ENCODE data around the gene RUNDC1. TPM values are rescaled to one million over a fixed set of nuclear protein-coding genes. Genes with fewer than 3 reads are reported as not detected.
"Not testable (repeated sequence)": the region's sequence is repeated elsewhere in the genome, so short reads cannot be mapped to it uniquely, and the experiment has no call there.

RUNDC1 gene
- 14.9 and 17.5 TPM in 2 replicates for total RNA-seq

DNA sequence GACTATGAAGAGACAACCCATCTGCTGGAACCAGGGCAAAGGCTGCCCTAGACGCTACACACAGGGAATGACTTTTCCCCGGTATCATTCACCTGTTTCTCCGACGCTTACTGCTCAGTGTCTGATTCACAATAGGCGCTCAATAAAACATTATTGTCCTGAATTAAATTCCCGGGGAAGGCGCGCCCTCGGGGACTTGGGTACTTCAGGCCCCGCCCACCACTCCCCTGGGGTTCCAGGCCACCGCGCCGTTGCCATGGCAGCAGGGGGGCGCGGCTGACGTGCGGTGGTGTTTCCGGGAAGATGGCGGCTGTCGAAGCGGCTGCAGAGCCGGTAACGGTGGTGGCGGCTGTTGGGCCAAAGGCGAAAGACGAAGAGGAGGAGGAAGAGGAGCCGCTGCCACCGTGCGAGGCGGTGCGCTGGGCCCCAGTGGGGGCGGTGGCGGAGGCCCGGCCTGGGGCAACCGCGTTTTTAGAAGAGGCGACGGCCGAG lies at the start of gene RUNDC1:
Gene RUNDC1, plus strand, starts transcription at position 292 of the 492 bp plus-strand sequence. Its CDS starts 12 bp downstream, at position 304.
- intact Hi-C loops (cut with micrococcal nuclease), result loop anchor here (1.0 to 2.0 kb wide), 4 partner anchors 16 to 156 kb away; partner anchors contain the start of genes AARSD1, BECN1 and RPL27

DNA sequence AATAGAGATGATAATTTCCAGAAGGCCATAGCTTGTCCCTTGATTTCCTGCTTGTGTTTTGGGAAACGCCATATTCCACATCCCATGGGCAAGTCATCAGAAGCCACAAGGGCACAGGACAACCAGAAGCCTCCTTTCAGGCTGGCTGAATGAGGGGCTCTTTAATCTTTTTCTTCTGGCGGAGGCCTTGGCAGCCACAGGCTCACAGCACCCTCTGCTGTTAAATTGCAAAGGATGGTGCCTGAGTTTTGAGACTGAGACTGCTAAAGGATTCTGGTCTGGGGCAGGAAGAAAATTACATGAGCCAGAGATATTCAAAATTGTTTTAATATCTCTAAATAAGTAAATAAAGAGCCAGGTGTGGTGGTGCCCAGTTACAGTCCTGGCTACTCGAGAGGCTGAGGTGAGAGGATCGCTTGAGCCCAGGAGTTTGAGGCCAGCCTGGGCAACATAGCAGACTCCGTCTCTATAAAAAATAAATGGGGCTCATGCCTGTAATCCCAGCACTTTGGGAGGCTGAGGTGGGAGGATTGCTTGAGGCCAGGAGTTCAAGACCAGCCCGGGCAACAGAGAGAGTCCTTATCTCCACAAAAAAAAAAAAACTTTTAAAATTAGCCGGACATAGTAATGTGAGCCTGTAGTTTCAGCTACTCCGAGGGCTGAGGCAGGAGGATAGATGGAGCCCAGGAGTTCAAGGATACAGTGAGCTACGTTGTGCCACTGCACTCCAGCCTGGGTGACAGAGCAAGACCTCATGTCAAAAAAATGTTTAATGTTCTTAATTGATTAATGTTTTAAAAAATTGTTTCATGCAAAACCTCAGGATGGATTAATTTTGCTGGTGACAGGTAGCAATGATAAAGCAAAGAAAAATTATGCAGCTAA lies 42.4 kb upstream of the RUNDC1 start:
- intact Hi-C loops (cut with micrococcal nuclease), result no loop called here

DNA sequence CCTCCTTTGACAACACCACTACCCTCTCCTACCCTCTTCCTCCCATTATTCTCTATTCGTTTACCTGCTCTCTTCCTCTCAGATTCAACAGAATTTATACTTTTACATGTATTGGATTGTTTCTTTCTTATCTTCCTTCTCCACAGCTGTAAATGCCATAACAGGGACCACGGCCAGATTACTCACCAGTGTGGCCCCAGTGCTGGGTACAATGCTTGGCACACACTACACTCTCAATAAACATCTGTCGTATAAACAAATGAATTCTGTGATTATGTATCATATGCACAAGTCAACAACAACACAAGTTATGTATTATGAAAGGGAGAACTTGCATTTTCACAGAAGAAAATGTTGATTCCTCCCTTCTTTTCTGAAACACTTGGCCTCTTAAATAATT lies 36.2 kb upstream of the RUNDC1 start:
- intact Hi-C loops (cut with micrococcal nuclease), result no loop called here

DNA sequence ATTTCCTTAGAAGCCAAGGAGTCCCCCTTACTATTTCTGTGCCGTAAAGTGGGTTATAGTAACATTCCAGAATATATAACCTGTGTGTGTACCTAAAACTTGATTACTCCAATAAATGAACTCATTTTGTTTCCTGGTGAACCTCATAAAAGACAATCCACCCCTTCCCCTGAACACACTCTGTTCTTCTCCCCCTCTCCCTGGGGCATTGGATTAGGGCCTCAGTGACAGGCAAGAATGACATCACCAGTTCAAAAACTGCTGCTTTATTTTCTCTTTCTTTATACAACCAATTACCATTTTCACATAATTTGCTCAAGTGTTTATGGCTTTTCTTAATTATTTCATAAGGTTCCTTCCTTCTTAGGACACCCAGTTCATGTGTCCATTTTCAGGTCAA lies 33.6 kb upstream of the RUNDC1 start:
- intact Hi-C loops (cut with micrococcal nuclease), result no loop called here

DNA sequence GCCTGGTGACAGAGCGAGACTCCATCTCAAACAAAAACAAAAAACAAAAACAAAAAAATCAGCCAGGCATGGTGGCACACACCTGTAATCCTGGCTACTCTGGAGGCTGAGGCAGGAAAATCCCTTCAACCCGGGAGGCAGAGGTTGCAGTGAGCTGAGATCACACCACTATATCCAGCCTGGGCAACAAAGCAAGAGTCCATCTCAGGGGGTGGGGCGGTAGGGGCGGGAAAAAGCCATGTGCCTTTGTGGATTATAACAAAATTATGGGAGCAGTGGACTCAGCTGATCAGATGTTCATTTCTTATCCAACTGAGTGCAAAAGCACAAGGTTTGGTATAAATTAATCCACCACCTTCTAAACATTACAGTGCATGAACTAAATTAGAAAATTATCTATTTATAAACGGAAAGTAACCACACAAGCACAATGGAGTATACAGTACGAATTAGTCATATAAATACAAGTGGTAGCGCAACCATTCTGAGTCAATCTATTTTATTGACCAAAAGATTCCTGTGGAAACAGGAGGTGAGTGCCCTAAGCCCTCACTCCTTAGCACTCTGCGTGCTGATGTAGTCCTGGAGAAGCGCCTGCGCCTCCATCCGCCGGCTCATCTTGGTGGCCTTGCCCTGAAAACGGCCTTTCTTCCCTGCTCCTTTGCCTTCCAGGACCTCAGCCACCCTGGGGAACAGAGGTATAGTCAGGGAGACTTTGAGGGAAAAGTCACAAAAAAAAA lies 30.2 kb upstream of the RUNDC1 start:
- intact Hi-C loops (cut with micrococcal nuclease), result no loop called here

DNA sequence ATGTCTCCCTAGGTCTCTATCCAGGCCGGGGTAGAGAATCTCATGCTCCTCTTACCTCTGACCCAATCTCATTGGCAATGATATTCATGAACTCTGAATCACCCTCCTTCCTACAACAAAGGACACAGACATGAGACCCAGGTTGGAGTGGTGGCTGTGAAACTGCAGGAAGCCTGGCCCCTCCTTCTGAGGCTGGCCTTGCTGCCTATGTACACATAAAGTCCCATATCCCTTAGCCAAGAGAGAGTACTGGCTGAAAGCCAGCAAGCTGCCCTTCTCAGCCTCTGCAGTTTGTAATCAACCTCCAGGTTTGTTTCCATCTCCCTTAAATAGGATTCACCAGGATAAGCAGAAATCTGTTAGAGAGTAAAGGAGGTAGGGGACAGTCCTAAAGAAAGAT lies 26.7 kb upstream of the RUNDC1 start:
- intact Hi-C loops (cut with micrococcal nuclease), result no loop called here

DNA sequence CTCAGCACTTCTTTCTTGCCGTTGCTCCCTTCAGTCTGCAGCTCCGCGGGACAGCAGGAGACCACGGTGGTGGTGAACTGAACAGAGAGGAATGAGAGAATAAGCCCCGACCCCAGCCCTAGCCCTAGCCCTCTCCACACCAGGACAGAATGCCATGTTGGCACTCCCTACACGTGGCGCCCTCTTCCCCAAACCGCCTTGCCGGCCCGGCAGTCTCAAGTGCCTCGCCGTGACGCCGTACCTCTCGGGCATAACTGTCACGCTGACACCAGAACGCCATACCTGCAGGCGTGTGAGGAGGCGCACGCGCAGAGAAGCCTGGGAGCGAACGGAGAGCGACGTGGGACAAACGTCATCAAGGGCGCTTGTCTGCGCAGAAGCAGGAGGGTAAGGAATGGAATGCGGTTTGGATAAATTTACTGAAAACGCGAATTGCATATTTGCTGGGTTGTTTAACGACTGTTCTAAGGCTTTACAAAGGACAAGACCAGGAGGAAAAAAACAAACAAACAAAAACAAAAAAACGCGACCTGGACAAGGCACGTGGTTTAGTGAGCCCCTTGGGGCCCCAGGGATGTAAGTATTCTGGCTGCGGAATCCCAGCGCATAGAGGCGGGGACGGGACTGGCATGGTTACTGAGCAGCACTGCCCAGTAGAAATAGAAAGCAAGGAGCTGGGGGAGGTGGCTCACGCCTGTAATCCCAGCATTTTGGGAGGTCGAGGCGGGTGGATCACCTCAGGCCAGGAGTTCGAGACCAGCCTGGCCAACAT lies 16.0 kb upstream of the RUNDC1 start, which contains the start of gene AARSD1:
Gene AARSD1, minus strand, starts transcription at position 294 of the 772 bp plus-strand sequence. Its CDS starts 14 bp downstream, at position 280.
- intact Hi-C loops (cut with micrococcal nuclease), result loop anchor here (1.0 to 2.0 kb wide), 2 partner anchors 16 to 34 kb away; partner anchors contain the start of genes PTGES3L, RPL27 and RUNDC1

DNA sequence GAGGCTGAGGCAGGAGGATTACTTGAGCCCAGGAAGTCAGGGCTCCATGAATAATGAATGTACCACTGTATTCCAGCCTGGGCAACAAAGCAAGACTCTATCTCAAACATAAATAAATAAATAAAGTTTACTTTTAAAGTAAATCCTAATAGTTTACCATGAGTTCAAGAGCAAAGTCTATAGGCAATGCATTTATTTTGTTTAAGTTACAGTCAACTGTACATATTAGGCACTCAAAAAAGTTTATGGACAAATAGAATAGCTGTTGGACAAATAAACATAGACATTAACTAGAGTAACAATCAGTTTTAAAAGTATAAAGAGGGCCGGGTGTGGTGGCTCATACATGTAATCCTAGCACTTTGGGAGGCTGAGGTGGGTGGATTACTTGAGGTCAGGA lies 12.4 kb upstream of the RUNDC1 start:
- intact Hi-C loops (cut with micrococcal nuclease), result no loop called here

DNA sequence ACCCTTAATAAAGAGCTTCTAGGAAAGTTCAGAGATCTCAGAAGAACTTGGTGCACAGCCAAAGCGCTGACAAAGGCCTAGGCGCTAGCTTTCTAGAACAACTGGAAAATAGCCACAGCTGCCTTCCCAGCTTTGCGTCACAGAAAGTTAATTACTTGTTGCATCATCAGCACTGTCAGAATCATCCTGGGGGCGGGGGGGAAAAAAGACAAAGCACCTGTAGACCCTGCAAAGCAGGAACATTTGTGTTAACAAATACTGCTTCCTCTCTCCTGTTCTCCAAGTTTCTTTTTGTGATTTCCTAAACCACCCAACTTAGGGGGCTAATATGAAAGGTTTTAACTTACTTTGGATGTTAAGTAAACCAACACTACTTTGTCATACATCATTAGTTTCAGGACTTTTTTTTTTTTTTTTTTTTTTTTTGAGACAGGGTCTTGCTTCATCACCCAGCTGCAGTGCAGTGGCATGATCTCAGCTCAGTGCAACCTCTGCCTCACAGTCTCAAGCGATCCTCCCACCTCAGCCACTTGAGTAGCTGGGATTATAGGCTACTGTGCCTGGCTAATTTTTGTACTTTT lies 11.3 kb upstream of the RUNDC1 start:
- intact Hi-C loops (cut with micrococcal nuclease), result no loop called here

DNA sequence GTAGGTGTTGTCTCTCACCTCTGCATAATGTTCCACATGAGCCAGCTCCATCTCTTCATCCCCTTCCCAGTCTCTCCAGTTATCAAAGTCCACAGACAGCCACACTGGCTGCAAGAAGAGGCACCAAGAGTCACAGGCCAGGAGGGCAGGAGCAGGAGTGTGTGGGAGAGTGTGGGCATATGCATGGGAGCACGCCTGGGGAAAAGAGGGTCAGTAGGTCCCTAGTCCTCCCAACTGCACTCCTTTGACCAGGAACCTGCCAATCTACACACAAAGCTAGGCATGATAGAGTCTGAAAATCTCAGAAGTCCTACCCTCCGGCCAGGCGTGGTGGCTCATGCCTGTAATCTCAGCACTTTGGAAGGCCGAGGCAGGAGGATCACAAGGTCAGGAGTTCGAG lies 8.8 kb upstream of the RUNDC1 start:
- intact Hi-C loops (cut with micrococcal nuclease), result no loop called here

DNA sequence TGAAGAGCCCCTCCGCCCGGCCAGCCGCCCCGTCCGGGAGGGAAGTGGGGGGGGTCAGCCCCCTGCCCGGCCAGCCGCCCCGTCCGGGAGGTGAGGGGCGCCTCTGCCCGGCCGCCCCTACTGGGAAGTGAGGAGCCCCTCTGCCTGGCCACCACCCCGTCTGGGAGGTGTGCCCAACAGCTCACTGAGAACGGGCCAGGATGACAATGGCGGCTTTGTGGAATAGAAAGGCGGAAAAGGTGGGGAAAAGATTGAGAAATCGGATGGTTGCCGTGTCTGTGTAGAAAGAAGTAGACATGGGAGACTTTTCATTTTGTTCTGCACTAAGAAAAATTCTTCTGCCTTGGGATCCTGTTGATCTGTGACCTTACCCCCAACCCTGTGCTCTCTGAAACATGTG lies 7.0 kb upstream of the RUNDC1 start:
- intact Hi-C loops (cut with micrococcal nuclease), result not testable (repeated sequence)

DNA sequence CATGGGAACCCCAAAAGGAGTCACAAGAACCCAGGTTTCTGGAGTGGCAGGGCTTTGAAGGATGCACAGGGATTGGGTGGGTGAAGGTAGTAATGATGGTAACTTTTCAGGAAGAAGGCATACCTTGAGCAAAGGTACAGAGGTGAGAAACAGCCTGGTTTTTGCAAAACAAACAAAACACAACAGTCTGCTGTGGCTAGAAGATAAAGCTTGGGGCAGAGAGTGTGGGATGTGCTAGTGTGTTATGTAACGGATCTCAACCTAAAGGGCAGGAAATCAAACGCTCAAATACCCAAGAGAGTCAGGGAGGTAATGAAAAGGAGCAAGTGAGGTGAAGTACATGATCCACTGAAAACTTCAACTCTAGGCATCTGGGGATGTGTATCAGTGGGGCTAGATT lies 5.1 kb upstream of the RUNDC1 start:
- intact Hi-C loops (cut with micrococcal nuclease), result no loop called here

DNA sequence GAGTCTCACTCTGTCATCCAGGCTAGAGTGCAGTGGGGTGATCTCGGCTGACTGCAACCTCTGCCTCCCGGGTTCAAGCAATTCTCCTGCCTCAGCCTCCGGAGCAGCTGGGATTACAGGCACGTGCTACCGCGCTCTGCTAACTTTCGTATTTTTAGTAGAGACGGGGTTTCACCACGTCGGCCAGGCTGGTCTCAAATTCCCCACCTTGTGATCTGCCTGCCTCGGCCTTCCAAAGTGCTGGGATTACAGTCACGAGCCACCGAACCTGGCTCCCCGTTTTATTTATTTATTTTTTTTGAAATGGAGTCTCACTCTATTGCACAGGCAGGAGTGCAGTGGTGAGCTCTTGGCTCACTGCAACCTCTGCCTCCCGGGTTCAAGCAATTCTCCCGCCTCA lies 4.7 kb upstream of the RUNDC1 start:
- intact Hi-C loops (cut with micrococcal nuclease), result not testable (repeated sequence)

DNA sequence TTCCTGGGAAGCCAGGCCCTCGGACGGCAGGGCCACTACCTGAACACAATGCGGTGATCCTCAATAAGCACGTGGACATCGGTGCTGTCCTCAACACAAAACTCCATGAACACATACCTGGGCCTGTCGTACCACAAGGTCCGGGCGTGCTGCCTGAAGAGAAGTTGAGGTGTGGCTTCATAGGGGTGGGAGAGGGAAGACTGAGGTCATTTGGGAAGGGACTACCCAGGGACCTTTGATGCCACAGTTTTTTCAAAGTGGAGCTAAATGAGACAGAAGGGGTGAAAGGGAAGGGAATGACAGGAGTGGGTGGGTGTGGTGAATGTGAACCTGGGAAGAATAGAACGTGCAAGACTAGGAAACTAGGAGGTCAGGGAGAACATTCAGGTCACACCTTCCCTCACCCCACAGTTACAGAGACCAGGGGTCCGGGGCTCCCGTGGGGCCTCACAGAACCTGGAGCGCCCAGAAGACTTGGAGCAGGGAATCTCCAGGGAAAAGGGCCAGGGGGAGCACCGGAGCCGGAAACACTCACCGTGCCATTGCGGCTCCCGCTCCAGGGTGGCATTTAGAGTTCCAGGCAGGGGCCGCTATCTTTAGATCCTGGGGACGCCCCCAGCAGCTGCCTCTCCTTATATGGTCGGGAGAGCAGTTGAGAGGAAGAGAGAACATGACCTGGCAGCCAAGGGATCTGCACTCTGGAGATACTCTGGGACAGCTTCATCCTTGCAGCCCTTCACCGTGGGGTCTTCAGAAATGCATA lies 673 bp upstream of the RUNDC1 start, which contains the start of gene PTGES3L:
Gene PTGES3L, minus strand, starts transcription at position 570 of the 763 bp plus-strand sequence. Its CDS starts 27 bp downstream, at position 543.
- intact Hi-C loops (cut with micrococcal nuclease), result loop anchor here (1.0 to 2.0 kb wide), 4 partner anchors 15 to 155 kb away; partner anchors contain the start of genes AARSD1, BECN1 and RPL27

DNA sequence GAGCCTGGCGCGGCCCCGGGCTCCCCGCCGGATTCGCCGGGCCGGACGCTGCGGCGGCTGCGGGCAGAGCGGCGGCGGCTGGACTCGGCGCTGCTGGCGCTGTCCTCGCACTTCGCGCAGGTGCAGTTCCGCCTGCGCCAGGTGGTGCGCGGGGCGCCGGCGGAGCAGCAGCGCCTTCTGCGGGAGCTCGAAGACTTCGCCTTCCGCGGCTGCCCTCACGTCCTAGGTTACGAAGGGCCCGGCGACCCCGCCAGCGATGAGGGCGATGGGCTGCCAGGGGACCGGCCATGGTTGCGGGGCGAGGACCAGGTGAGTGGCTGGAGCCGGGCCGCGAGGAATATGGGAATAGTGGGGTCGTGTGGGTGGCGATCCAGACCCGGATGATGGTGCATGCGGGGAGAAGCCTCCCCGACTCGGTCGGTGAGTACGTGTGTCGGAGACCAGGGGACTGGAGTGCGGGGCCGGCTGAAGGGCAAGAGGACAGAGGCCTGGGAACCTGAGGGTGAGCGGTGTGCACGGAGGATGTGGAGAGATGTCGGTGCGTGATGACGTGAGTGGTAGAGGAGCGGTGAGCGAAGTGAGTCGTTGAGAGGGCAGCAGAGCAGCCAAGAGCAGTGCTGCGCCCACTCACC lies 517 bp downstream of the RUNDC1 start:
- intact Hi-C loops (cut with micrococcal nuclease), result loop anchor here (1.0 to 2.0 kb wide), 4 partner anchors 17 to 157 kb away; partner anchors contain the start of genes AARSD1, BECN1 and RPL27

DNA sequence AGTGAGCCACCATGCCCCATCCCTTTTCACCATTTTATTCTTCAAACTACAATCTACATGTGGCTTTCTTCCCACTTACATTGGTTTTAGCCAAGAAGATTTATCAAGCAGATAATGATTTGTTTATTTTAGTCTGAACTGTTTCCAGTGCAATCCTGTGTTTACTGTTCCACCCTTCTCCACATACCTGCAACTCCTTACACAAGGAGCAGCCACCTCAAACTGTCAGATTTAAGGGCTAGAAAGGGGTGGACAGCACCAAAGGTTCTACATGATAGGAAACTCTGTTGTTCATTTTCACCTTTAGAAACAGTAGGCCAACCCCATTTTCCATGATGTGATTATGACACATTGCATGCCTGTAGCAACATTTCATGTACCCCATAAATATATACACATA lies 1.9 kb downstream of the RUNDC1 start:
- intact Hi-C loops (cut with micrococcal nuclease), result no loop called here

DNA sequence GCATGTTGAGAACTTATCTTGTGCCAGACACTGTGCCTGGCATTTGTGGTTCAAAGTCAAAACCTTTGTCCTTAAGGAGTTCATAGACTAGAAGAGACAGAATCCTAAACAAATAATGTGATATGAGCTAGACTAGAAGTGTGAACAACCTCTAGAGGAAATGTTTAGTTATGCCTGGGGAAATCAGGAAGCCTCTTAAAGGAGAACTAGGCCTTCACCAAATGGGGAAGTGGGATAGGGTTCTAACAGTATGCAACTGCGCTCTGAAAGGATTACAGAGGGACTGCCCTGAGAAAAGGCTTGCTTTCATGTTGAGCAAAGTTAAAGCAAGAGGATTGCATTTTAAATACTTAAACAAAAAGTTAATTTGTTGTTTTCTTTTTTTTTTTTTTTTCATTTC lies 4.9 kb downstream of the RUNDC1 start:
- intact Hi-C loops (cut with micrococcal nuclease), result no loop called here

DNA sequence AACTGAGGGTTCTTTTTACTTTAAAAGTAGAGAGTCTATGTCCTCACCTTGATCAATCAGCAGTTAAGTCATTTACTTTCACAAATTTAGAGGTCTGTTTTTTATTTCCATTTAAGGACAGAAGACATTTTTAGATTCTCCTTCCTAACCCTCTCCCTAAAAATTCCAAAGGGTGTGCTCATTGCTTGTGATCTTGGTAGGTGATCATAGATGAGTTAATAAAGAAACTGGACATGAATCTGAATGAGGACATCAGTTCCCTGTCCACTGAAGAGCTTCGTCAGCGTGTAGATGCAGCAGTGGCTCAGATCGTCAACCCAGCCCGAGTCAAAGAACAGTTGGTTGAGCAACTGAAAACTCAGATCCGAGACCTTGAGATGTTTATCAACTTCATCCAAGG lies 8.8 kb downstream of the RUNDC1 start:
- intact Hi-C loops (cut with micrococcal nuclease), result no loop called here
